ENCODE data around the gene PCSK9.
"Not testable (repeated sequence)": the region's sequence is repeated elsewhere in the genome, so short reads cannot be mapped to it uniquely, and the experiment has no call there.

PCSK9 gene

DNA sequence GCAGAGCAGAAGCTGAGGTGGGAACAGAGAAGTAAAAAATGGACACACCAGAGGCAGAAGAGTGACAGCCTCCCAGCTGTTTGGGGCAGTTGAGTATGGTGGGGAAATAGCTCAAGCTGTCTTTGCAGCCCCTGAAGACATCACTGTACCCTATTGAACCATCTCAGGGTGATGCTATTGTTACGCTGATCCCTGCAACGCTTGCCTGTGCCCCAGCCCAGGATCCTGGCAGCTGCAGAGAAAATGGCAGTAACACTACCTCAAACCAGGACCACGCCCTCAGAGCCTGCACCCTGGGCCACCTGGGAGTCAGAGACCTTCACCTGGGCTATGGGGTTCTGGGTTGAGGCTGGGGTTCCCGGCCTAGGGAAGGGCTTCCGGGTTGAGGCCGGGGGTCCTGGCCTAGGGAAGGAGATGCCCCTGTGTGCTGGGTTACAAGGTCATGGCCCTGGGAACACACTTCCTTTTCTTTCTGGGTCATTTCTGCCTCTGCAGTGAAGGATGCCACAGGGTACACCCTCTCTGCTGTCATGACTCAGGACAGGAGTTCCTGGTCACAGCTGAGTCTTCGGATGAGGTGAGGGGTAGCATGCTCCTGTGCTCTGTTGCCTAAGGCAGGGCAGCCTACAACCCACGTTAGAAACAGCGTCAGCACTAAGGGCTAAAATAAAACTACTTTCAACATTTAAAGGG, 29.0 kb upstream of the PCSK9 start:
- DNase-seq (ENCODE audit: low read depth), result no peak

DNA sequence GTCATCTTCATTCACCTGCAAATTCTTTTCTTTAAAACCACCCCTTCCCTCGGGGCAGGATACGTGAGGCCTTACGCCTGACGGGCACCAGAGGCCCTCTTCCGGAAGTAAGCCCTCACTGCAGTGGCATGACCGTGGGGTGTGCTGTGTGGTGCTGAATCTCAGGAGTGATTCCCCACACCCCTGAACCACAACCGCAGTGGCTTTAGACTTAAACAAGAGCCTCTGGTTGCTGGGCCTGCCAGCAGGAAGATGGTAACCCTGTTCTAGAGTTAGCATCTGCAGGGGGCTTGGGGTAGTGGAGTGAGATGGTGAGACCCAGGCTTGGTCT, 28.5 kb upstream of the PCSK9 start:
- DNase-seq (ENCODE audit: low read depth), result no peak

DNA sequence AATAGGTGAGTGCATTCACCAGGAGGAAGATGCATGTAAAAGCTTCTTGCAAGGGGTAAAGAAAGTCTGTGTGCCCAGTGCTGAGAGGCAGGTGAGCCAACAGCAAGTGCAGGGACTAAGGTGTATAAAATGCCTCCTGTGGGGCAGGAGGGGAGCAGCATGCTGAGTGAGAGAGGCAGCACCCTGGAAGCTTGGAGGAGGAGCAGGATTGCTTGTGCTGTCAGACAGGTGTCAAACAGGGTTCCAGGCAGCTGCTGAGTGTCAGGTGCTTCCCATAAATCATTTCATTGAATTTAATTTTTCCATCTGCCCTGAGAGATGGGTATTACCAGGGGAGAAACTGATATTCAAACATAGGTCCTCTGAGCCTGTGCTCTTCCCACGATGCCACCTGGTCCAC, 26.7 kb upstream of the PCSK9 start:
- no peak for DNase-seq (ENCODE audit: low read depth)

DNA sequence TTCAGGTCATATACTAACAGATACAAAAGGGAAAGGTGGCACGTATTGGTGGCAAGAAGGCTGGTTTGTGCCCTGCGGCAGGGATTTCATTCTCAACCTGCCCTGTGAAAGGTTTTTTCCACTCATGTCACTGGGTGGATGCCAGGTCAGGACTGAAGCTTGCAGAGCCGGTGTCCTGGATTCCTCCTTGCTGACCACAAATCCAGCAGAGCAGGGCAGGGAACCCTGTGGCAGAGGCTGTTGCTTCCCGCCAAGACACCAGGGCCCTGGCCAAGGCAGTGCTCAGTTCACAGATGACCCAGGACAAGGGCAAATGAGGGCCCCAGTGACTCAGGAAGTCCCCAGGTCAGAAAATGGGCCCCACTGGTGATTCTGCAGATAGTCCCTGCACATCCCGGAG, 24.2 kb upstream of the PCSK9 start:
- no peak for DNase-seq (ENCODE audit: low read depth)

DNA sequence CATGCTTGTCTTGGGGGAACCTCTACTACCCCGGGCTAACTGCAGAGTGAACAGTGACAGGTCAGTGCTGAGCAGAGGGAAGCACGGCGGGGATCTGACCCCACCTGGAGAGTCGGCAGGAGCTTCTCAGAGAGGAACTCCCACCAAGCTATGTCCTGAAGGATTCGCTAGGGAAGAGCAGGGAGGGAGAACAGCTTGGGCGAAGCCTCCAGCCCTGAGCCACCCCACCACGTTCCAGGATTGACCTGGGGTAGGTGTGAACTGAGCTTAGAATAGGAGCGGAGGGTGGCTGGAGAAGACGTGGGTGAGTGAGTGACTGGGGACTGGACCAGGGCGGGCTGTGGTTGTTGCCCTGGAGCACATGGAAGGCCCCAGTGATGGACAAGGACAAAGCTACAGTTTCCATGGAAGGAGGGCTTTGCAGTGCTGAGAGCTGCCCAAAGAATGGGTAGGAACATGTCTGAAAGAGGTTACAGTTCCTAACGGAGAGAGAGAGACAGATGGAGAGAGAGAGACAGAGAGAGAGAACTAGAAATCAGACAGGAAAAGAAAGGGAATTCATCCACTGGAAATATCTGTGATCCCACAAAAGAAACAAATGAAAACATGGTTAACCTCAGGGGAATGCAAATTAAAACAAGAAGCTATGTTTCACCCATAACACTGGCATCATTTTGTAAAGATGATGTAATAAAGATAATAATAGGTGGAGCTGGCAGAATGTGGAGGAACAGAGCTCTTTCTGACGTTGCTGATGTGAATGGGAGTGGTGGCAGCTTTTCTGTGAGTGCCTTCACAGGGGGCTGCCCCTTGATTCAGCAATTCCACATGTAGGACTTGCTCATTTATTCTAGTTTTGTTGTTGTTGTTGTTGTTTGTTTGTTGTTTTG, 23.4 kb upstream of the PCSK9 start:
- no peak for DNase-seq (ENCODE audit: low read depth)

DNA sequence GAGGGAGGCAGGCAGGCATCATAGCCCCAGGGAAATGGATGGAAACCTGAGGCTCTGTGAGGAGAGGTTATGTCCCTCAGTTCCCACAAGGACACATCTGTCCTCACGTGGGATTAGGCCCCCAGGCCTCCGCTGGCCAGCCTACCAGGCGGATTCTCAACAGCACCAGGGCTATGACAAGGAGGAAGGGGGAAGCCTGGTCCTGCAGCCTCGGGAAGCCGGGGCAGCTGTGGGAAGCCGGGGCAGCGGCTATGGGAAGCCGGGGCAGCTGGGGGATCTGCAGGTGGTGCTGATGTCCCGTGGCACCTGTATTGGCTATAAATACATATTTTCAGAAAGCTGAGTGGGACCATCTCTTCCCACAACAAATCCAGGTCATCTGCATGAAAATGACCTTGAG, 21.0 kb upstream of the PCSK9 start:
- DNase-seq (ENCODE audit: low read depth), result no peak

DNA sequence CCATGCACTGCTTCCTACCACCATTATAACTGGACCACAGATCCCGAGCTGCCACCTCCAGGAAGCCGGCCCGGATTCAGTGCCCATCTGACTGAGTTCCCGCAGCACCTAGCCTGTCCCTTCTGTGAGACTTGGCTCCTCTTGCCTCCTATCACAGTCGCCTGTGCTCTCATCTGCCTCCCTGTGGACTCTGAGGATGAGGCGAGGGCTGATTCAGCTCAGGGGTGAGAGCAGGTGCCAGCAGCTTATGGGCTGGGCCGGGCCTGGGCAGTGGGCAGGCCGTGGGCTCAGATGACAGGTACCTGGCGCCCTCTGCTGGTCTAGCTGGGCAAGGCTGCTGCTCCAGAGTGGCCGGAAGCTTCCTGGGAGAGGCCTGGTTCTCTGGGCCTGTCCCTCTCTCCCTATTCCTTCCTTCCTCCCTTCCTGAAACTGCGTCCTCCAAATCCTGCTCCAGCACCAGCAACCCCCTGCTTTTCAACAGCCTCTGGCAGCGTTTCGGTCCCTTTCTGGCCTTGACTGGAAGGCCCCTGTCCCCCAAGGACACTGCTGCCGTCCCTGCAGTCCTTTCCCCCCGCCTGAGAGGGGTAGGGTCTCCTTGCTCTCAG, 17.3 kb upstream of the PCSK9 start:
- DNase-seq (ENCODE audit: low read depth), result peak; percentile 93

DNA sequence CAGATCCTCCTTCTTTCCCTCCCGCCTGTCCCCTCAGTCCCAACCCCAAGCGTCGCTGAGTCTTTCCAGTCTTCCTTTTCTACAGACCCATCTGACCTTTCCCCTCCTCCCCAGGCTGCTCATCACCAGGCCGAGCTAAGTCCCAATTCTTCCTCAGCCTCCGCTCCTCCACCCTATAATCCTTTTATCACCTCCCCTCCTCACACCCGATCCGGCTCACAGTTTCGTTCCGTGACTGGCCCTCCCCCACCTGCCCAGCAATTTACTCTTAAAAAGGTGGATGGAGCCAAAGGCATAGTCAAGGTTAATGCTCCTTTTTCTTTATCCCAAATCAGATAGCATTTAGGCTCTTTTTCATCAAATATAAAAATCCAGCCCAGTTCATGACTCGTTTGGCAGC, 15.2 kb upstream of the PCSK9 start:
- DNase-seq (ENCODE audit: low read depth), result not testable (repeated sequence)

DNA sequence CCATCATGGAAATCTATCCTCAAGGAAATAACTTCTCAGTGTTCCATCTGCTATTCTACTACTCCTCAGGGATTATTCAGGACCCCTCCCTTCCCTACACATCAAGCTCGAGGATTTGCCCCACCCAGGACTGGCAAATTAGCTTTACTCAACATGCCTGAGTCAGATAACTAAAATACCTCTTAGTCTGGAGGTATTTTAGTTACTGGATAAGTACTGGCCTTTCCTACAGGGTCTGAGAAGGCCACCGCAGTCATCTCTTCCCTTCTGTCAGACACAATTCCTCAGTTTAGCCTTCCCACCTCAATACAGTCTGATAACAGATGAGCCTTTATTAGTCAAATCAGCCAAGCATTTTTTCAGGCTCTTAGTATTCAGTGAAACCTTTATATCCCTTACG, 12.7 kb upstream of the PCSK9 start:
- DNase-seq (ENCODE audit: low read depth), result not testable (repeated sequence)

DNA sequence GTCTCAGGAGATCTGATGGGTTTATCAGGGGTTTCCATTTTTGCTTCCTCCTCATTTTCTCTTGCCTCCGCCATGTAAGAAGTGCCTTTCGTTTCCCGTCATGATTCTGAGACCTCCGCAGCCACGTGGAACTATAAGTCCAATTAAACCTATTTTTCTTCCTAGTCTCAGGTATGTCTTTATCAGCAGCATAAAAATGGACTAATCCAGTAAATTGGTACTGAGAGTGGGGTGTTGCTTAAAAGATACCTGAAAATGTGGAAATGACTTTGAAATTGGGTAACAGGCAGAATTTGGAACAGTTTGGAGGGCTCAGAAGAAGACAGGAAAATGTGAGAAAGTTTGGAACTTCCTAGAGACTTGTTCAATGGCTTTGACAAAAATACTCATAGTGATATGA, 8.2 kb upstream of the PCSK9 start:
- not testable (repeated sequence) for DNase-seq (ENCODE audit: low read depth)

DNA sequence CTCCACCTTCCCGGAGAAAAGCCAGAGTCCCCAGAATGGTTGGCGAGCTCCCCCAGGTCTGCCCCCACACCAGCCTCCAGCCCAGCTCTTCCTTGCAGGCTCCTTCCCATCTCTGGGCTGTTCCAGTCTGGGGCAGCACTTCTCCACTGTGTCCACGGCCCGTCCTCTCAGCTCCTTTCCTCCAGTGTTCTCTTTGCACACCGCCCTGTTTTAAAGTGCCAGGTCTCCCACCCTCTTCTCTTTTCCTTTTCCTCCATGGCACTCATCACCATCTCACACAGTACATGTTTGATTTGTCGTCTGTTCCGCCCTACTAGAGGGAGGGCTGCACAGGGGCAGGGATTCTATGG, 6.1 kb upstream of the PCSK9 start:
- no peak for DNase-seq (ENCODE audit: low read depth)

DNA sequence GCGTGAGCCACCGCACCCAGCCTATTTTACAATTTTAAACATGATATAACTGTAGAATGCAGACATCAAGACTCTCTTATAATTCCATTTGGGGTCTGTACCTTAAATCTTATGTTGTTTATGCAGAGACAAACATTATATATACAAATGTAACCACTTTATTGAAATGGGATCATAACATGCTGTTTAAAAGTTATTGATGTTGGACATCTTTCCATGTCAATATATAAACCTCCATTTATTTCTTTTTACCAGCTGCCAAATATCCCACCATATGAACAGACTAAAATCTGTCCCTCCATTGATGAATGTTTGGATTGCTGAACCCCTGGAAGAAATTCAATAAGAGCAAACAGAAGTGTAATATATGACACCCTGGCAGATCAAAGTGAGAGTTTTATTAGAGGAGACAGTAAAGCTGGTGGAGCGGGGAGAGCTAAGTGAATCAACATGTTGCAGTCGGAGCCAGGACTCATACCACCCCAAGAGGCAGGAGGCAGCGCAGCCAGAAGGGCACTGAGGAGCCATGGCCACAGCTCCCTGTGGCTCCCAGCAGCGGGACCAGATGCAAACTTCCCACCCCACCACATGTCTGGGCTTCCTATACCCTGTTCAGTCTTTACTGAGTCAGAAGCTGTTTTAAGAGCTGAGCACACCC, 4.7 kb upstream of the PCSK9 start:
- no peak for DNase-seq (ENCODE audit: low read depth)

DNA sequence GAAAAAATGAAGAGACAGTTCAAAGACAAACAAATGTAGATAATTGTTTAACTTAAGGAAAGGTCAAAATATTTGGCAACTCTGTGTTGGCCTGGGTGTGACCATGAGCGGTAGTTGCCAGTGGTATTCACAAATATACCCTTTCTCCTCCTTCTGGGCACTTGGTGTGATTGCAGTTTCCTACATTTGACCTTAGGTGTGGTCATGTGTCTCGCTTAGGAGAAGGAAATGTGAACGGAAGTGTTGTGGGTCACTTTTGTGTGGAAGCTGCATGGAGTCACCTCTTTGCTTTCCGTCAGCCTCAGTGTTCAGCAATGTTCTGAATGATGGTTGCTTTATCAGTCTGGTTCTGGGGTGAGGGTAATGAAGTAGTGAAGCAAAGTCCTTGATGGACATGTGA, 3.4 kb upstream of the PCSK9 start:
- peak; percentile 17 for DNase-seq (ENCODE audit: low read depth)

DNA sequence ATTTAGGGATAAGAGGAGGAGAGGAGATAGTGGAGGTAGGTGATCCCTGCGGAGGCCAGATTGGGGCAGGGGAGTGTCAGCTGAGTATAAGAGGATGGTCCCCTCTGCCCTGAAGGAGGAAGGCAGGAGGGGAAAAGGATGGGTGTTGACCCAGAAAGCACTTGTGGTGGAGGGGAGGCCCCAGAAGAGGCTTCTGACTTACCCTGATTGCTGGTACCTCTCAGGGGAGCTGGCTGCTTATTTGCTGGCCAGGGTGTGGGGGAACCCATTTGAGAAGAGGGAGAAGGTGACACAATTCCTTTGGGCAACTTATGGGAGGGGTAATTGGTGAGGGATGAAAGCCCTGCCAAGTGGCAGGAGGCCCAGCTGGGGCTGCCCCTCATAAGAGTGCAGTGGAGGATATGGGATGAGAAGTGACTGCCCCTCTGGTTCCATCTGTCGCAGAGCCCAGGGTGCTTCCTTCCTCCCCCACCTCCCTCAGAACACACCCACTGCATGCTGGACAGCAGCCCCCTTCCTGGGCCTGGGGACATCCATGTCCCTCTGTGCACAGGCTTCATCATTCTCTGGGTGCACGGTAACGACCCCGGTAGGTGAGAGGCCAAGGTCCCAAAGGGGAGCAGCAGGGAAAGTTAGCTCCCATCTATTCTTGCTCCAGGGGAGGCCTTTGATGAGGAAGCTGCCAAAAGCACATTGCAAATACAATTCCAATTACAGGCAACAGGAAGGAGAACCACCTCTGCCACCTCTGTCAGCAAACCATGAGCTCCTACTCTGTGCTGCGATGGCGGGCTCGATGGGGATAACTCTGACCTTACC, 1.4 kb upstream of the PCSK9 start:
- DNase-seq (ENCODE audit: low read depth), result no peak

DNA sequence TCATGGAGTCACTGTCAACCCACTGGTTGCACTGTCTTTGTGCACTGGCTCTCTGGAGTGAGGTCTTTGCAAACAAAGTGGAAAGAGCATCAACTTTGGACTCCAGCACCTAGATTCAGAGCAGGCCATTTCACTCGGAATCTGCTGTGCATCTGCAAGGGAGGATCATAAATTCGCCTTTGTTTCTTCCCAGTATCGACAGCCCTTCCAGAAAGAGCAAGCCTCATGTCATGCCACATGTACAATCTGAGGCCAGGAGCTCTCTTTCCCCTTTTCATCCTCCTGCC, 853 bp upstream of the PCSK9 start:
- no peak for DNase-seq (ENCODE audit: low read depth)

DNA sequence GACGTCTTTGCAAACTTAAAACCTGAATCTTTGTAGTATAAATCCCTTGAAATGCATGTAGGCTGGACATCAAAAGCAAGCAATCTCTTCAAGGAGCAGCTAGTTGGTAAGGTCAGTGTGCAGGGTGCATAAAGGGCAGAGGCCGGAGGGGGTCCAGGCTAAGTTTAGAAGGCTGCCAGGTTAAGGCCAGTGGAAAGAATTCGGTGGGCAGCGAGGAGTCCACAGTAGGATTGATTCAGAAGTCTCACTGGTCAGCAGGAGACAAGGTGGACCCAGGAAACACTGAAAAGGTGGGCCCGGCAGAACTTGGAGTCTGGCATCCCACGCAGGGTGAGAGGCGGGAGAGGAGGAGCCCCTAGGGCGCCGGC, 390 bp upstream of the PCSK9 start:
- DNase-seq (ENCODE audit: low read depth), result no peak

DNA sequence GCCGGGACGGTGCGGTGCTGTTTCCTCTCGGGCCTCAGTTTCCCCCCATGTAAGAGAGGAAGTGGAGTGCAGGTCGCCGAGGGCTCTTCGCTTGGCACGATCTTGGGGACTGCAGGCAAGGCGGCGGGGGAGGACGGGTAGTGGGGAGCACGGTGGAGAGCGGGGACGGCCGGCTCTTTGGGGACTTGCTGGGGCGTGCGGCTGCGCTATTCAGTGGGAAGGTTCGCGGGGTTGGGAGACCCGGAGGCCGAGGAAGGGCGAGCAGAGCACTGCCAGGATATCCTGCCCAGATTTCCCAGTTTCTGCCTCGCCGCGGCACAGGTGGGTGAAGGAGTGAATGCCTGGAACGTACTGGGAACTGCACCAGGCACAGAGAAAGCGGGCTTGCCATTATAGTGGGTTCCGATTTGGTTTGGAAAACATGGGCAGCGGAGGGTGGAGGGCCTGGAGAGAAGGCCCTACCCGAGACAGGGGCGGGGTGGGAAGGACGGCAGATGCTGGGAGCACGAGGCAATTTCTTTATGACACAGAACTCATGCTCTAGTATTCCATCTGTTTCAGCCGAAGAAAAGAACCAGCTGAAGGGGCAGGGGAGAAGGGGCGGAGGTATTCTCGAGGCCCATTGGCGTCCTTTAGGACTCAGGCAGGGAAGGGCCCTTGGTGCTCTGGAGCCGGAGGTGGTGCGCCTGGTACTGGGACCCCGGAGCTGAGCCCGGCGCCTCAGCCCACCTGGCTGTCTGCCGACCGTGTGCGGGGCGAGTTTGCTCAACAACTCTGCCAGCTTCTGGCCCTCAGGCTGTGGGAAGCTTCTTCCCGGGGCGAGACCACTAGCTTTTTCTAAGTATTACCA, 960 bp downstream of the PCSK9 start:
- no peak for DNase-seq (ENCODE audit: low read depth)

DNA sequence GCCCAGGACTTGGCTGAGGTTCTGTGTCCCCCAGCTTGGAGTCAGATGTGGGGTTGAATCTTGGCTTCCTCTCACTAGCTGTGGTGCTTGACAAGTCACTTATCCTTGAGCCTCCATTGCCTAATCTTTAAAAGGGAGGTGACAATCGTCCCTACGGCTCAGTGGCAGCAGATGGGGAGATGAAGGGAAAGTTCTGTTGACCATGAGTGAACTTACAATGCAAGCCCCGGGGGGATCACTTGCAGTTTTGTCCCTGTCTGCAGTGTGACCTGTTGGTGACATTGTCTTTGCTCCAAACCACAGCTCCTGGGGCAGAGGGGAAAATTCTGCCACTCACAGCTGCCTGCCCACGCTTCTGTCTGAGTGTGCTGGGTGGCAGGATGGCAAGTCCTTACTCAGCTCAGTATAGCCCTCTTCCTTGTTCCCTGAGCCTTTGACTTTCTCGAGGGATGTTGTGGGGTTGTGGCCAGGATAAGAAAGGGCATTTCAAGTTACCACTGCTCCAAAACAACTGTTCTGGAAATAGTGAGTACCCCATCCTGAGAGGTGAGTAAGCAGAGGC, 1.7 kb downstream of the PCSK9 start:
- no peak for DNase-seq (ENCODE audit: low read depth)

DNA sequence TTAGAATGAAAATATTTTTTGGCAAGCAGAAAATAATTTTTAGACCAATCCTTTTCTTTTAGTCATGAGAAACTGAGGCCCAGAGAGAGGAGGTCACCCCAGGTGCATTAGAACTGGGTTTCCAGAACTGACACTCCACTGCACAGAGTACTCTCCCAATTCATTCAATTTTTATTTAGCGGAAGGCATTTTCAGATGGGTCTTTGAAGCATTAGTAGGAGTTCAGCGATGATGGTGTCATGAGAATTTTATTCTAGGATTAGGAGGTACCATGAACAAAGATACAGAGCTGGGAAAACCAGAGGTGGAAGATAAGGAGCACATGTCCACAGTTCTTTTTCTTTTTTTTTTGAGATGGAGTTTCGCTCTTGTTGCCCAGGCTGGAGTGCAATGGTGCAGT, 2.3 kb downstream of the PCSK9 start:
- no peak for DNase-seq (ENCODE audit: low read depth)

DNA sequence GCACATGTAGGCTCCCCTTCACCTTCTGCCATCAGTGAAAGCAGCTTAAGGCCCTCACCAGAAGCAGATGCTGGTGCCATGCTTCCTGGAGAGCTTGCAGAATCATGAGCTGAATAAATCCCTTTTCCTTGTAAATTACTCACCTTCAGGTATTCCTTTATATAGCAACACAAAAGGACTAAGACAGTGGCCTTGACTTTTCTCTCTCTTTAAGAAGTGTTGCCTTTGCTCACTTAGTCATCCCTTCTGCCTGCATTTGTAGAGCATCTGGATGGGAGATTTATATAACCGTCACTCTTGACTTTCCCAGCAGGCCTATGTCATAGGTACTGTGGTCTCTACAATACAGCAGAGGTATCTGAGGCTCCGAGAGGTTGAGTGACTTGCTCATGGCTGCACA, 3.7 kb downstream of the PCSK9 start:
- no peak for DNase-seq (ENCODE audit: low read depth)

DNA sequence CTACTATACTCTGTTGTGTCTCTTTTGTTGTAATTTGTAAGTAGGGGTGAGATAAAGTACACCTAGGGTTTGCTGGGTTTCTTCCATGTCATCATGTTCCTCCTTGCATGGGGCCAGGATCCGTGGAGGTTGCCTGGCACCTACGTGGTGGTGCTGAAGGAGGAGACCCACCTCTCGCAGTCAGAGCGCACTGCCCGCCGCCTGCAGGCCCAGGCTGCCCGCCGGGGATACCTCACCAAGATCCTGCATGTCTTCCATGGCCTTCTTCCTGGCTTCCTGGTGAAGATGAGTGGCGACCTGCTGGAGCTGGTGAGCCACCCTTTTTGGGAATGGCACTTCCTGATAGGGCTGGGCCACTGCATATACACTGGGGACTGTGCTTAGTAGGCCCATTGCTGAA, 4.4 kb downstream of the PCSK9 start:
- no peak for DNase-seq (ENCODE audit: low read depth)
